Measurements from ENCODE around the gene DPP4. TPM values are rescaled to one million over a fixed set of nuclear protein-coding genes. Genes with fewer than 3 reads are reported as not detected.
A peak's percentile ranks its signal among the peaks of the same experiment; 100 is the strongest.

Gene DPP4
- total RNA-seq, 1 experiment from 2014 or later: 2.8 TPM

- Mint-ChIP-seq H3K9me3 (peaks cover 27% of the 10 kb centered on the region in 2 experiments), H3K27me3 (ENCODE audit: low read depth) (peaks cover 52% of the 10 kb centered on the region), H3K4me1 (peaks cover 34 to 37% of the 10 kb centered on the region in 2 experiments), H3K4me3 (peak overlapping the region; percentile 63 to 79; a peak in 2 of 5 replicates), H3K27ac (peak overlapping the region in 1 of 3 experiments; percentile 76; a peak in 1 of 7 replicates), H3K36me3 (ENCODE audit: insufficient read depth in 1 of 3, low read depth in 3 of 3) (peaks cover 17 to 27% (median 20%) of the 10 kb centered on the region in 3 experiments; a peak in 6 of 7 replicates)
- Histone ChIP-seq H2BK120ac (ENCODE audit: low read depth, low read length, poor library complexity, severe bottlenecking) (no peak overlapping the region), H2AK5ac (ENCODE audit: insufficient read length, low read length) (no peak overlapping the region), H2AFZ (ENCODE audit: low read length) (no peak overlapping the region), H3K4ac (ENCODE audit: low read depth, low read length) (no peak overlapping the region), H4K8ac (replicated peaks; ENCODE audit: insufficient read length, low read depth, low read length) (no peak overlapping the region), H3K4me2 (ENCODE audit: insufficient read depth, insufficient read length, low read length) (peak overlapping the region; percentile 98), H3K27me3 (ENCODE audit: insufficient read depth, low read length) (peaks cover 7% of the 10 kb centered on the region; the same call in 1 of the 2 replicates), H2BK20ac (ENCODE audit: low read depth, low read length, poor library complexity, severe bottlenecking) (no peak overlapping the region), H3K23me2 (ENCODE audit: insufficient read length, low read depth, low read length, poor library complexity, severe bottlenecking) (peaks cover 7% of the 10 kb centered on the region), H3K79me2 (ENCODE audit: insufficient read depth, low read length) (no peaks in the 10 kb centered on the region), H2BK5ac (ENCODE audit: insufficient read length, low read length) (no peak overlapping the region), H3K14ac (ENCODE audit: insufficient read depth, low read length) (no peak overlapping the region), H2BK15ac (ENCODE audit: low read depth, low read length) (no peak overlapping the region), H2BK12ac (ENCODE audit: insufficient read length, low read depth, low read length) (no peak overlapping the region), H4K20me1 (ENCODE audit: control insufficient read depth, insufficient read depth, insufficient read length) (no peaks in the 10 kb centered on the region), H3K9me3 (ENCODE audit: control insufficient read depth, low read depth, low read length) (no peaks in the 10 kb centered on the region), H4K91ac (ENCODE audit: insufficient read length, low read depth, low read length) (no peak overlapping the region), H3K9ac (ENCODE audit: extremely low read depth, insufficient read length, low read length) (no peak overlapping the region), H3K27ac (ENCODE audit: insufficient read length, low read depth, low read length) (no peak overlapping the region), H3K23ac (ENCODE audit: insufficient read length, low read depth, low read length) (no peak overlapping the region), H3K56ac (ENCODE audit: insufficient read length, low read depth, low read length) (no peak overlapping the region), H3K79me1 (ENCODE audit: insufficient read depth, low read depth, low read length, poor library complexity, severe bottlenecking) (no peaks in the 10 kb centered on the region), H3K18ac (ENCODE audit: insufficient read length, low read depth, low read length) (no peak overlapping the region), H4K5ac (ENCODE audit: insufficient read length, low read depth, low read length) (no peak overlapping the region), H3K4me1 (ENCODE audit: insufficient read depth, low read length) (peaks cover 3% of the 10 kb centered on the region; the same call in 1 of the 2 replicates), H3T11ph (ENCODE audit: low read length) (no peak overlapping the region)
- WGBS (ENCODE audit: extremely low coverage, insufficient read length, low lambda C conversion rate): no CpG with 5 or more reads among the region's 6 CpGs
- no peak for TF ChIP-seq CTCF (conservative IDR thresholded peaks at IDR 0.05)
- DNase-seq: no peak
These were observed 1.1 kb upstream of the DPP4 start for GRCh38 chr2:162074928-162075688.

All from H9 (cell line).